GM18858 (cell line): Measurements from ENCODE around the gene SF3A1.
"Not testable (repeated sequence)": the region's sequence is repeated elsewhere in the genome, so short reads cannot be mapped to it uniquely, and the experiment has no call there.

Experiments used
- ATAC-seq: cut with Tn5 transposase; IDR thresholded peaks from one replicate; pipeline ENCODE4 v1.9.1; 2021; ENCODE audit not compliant: unreplicated experiment

The SF3A1 gene

GRCh38 chr22:30356449-30357235 is at the start of gene SF3A1, which contains the start of gene CCDC157:
Gene SF3A1 (minus strand): TSS chr22:30356894. CDS start chr22:30356792, 102 bp downstream.
Gene CCDC157 (plus strand): TSS chr22:30357007. CDS start chr22:30366001, 8,994 bp downstream.
- peak; percentile 79 for ATAC-seq

GRCh38 chr22:30406400-30406799 is 49.7 kb upstream of the SF3A1 start:
- no peak for ATAC-seq

- no peak for ATAC-seq
Observed at GRCh38 chr22:30405731-30406130, 49.0 kb upstream of the SF3A1 start.

DNA sequence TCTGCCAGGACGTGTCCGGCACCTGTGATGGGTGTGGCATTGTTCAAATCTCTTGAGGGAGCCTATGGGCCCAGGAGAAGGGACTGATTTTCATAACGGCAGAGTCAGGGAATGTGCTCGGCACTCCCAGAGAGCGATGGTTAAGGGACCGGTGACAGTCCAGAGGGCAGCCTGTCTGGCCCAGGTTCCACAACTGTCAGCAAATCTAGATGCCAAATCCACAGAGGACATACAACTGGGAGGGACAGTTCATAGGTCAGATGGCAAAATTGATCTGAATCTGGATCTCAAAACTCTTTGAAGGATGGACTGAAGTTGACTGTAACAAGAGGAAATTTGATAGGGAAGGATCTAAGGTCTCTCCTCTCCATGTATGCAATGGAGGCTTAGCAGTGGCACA is 47.6 kb upstream of the SF3A1 start:
- ATAC-seq = no peak

DNA sequence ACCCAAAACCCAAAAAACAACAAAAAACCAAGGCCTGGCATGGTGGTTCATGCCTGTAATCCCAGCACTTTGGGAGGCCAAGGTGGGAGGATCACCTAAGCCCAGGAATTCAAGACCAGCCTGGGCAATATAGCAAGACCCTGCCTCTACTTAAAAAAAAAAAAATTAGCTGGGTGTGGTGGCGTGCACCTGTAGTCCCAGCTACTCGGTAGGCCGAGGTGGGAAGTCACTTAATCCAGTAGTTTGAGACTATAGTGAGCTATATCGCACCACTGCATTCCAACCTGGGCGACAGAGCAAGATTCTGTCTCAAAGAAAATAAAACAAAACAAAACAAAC is 46.0 kb upstream of the SF3A1 start:
- not testable (repeated sequence) for ATAC-seq

GRCh38 chr22:30402028-30402765 is 45.5 kb upstream of the SF3A1 start:
- ATAC-seq = no peak

- not testable (repeated sequence) for ATAC-seq
Observed at GRCh38 chr22:30401024-30401423, 44.3 kb upstream of the SF3A1 start.

GRCh38 chr22:30400159-30400558 is 43.5 kb upstream of the SF3A1 start:
- ATAC-seq = no peak

- no peak for ATAC-seq
Observed at GRCh38 chr22:30399718-30400117, 43.0 kb upstream of the SF3A1 start.

- no peak for ATAC-seq
Observed at GRCh38 chr22:30398685-30399680, 42.3 kb upstream of the SF3A1 start.

DNA sequence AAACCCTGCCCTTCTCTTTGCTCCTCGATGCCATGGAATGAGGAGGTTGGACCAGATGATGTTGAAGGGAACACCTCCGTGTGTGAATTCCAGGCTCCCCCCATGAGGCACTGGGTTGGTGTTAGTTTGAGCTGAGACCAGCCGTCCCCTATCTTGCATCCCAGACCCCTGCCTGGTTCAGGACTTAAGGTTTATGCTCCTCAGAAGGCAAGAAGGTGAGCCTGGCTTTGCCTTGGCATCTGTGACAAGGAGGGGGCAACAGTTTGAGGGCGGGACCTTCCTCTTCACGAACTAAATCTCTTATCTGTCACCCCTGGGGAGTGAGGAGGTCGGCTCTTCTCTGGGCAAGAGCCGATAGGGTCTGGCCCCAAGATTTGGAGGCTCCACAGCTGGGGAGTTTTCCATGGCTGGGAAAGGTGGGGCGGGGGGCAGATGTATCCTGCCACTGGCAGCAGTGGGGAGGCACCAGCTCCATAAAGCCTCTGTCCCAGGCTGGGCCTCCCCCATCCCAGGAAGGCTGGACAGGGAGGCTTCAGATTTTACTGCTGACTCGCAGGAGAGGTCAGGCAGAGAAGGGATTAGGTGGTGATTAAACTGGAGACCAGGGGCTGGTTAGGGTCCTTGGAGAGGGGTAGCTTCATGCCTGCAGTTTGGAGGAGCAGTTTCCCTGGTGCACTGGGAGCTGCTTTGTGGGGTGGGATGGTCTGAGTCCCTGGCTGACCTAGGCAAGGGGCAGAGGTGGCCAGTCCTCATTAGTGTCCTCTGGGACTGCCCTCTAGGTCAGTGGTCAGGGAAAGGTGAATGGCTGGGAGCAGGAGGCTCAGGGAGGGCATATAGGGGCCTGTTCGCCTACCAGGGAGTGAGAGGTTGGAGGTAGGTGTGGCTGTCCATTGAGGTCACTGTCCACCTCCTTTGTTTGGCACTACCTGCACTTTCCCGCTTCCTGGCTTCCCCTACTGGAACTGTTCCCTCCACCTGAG is 41.3 kb upstream of the SF3A1 start:
- no peak for ATAC-seq

DNA sequence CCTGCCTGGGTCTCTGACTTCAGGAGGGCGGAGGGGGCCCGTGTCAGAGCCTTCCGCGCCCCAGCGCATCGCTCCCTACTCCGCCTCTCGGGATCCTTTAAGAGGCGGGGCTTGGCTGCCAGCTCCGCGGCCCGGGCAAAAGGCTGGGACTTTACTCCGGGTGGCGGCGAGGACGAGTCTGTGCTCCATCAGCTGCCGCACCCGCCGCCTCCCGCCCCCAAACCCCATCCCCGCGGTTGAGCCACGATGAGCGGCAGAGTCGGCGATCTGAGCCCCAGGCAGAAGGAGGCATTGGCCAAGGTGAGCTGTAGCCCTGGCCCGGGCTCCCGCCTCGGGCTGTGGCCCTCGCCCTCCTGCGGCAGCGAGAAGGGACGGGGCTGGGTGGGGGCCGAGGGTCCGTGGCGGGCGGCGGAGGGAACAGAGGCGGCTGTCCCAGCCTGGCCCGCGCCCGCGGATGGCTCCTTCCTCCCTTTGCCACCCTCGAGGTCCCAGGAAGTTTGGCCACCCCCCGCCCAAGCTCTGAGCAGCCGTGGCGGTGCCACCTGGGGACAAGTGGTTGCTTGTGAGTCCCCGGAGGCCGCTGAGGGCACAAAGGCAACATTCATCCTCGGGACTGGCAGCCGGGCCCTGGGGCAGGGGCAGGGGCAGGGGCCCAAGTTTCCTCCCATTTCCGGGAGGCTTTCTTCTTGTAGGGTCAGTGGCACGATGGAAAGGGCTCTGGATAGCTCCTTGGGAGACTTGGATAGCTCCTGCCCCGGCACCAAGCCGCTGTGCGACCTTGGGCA is 40.4 kb upstream of the SF3A1 start, which contains the start of gene SEC14L2:
SEC14L2 (plus strand) TSS at position 148 of the 785 bp plus-strand sequence; CDS start at position 247, 99 bp downstream.
- ATAC-seq = no peak

- no peak for ATAC-seq
Observed at GRCh38 chr22:30393885-30394284, 37.2 kb upstream of the SF3A1 start.

GRCh38 chr22:30393322-30393680 is 36.6 kb upstream of the SF3A1 start:
- no peak for ATAC-seq

GRCh38 chr22:30392661-30393321 is 36.1 kb upstream of the SF3A1 start:
- ATAC-seq = no peak

GRCh38 chr22:30390974-30391691 is 34.4 kb upstream of the SF3A1 start:
- ATAC-seq = no peak

DNA sequence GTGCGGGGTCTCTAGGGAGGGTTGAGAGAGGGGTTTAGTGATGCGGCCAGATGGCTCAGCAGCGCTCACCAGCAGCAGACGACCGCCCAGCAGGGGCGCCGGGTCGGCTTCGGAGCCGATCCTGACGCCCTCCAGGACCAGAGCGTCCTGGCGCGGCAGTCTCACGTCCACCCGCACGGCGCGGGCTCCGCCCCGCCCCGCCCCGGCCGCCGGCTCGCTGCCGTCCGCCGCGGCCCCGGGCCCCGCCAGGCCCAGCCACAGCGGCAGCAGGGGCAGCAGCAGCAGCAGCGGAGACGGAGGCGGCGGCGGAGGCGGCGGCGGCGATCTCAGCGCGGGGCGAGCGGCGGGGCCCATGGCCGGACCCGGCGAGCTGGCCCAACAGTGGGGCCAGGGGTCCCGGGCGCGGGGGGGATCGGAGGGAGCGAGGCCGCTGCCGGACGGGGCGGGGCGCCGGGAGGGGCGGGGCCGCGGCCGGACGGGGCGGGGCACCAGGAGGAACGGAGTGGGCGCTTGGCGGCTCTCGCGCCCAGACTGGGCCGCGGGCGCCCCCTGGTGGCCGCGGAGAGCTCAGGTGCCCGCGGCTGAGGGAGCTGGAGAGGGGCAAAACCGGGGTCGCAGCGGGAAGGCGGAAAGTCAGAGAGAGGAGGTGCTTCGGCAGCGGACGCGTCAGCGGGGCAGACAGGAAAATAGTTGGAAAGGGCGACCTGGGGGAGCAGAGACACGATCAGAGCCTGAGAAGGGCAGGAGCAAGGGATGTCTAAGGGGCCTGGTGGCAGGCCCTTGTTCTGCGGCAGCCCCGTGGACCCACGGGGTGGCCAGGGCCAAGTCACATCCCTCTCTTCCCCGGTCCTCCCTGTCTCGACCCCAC is 30.5 kb upstream of the SF3A1 start, which contains the start of gene RNF215:
RNF215 (minus strand) TSS at position 452 of the 868 bp plus-strand sequence; CDS start at position 354, 98 bp downstream.
- no peak for ATAC-seq
